Ramos (cell line): ENCODE measurements around the gene SNX11.
"Not testable (repeated sequence)": the region's sequence is repeated elsewhere in the genome, so short reads cannot be mapped to it uniquely, and the experiment has no call there.

Experiments
- in situ Hi-C: fragments of 300-500 bp; cut with MboI; formaldehyde crosslinking; loops from one replicate; pipeline ENCODE4 v1.14.3; 2022; ENCODE audit warnings: low sequenced_read_pairs; ENCODE audit not compliant: unreplicated experiment

The SNX11 gene, protein sequence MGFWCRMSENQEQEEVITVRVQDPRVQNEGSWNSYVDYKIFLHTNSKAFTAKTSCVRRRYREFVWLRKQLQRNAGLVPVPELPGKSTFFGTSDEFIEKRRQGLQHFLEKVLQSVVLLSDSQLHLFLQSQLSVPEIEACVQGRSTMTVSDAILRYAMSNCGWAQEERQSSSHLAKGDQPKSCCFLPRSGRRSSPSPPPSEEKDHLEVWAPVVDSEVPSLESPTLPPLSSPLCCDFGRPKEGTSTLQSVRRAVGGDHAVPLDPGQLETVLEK

DNA sequence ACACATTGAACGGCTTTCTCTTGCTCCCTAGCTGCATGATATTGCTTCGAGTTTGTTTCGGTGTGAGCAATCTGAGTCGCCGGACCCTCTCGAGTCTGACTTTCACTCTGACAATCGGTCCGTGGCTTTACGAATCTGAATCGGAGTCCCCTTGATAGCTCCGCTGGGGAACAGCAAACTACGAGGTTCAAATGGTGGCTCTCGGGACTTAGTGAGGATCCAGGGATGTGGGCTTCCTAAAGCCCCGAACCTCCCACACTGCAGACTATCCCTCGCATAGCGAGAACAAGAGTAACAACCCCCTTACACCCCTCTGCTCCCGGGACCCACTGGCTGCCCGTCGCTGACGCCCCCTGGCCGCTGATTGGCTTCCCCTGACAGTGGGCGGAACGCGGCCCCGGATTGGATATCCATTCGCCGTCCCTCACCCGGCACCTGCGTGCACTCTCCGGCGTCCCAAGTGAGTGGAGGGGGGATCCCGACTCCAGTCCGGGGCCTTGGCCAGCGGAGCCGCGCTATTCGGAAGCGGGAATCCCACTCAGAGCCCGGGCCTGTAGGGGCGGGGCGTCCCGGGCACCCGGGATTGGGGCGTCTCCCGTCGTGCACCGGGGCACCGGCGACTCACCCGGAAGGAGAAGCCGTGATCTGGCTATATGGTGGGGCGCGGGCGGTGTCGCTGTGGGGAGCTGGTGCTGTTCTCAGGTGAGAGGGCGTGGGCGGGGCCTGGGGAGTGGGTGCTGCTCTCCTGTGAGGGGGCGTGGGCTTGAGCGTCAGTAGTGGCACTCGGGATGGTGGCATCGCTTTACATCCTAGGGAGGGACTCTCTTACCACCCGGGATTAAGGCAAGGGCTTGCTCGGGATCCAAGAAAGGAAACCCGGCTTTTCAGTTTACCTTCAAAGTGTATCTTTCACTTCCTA is at the start of gene SNX11:
Gene SNX11, plus strand, starts transcription at position 630 of the 919 bp plus-strand sequence. CDS start 4,278 bp downstream, outside the sequence.
- in situ Hi-C loops, result no loop called here

DNA sequence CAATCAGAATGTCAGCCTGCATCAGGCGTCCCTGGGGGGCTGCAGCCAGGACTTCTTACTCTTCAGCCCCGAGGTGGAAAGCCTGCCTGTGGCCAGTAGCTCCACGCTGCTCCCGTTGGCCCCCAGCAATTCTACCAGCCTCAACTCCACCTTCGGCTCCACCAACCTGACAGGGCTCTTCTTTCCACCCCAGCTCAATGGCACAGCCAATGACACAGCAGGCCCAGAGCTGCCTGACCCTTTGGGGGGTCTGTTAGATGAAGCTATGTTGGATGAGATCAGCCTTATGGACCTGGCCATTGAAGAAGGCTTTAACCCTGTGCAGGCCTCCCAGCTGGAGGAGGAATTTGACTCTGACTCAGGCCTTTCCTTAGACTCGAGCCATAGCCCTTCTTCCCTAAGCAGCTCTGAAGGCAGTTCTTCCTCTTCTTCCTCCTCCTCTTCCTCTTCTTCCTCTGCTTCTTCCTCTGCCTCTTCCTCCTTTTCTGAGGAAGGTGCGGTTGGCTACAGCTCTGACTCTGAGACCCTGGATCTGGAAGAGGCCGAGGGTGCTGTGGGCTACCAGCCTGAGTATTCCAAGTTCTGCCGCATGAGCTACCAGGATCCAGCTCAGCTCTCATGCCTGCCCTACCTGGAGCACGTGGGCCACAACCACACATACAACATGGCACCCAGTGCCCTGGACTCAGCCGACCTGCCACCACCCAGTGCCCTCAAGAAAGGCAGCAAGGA is 49.0 kb upstream of the SNX11 start:
- in situ Hi-C loops, result no loop called here

DNA sequence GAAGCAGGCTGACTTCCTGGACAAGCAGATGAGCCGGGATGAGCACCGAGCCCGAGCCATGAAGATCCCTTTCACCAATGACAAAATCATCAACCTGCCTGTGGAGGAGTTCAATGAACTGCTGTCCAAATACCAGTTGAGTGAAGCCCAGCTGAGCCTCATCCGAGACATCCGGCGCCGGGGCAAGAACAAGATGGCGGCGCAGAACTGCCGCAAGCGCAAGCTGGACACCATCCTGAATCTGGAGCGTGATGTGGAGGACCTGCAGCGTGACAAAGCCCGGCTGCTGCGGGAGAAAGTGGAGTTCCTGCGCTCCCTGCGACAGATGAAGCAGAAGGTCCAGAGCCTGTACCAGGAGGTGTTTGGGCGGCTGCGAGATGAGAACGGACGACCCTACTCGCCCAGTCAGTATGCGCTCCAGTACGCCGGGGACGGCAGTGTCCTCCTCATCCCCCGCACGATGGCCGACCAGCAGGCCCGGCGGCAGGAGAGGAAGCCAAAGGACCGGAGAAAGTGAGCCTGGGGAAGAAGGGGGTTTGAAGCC is 48.4 kb upstream of the SNX11 start:
- in situ Hi-C loops, result no loop called here

GRCh38 chr17:48060249-48060648 is 47.3 kb upstream of the SNX11 start:
- in situ Hi-C loops, result no loop called here

- in situ Hi-C loops, result no loop called here
These were observed 45.3 kb upstream of the SNX11 start for GRCh38 chr17:48062273-48062672.

GRCh38 chr17:48064638-48065037 is 42.9 kb upstream of the SNX11 start:
- in situ Hi-C loops, result no loop called here

GRCh38 chr17:48066192-48066591 is 41.4 kb upstream of the SNX11 start:
- in situ Hi-C loops, result no loop called here

- in situ Hi-C loops, result no loop called here
These were observed 40.9 kb upstream of the SNX11 start for GRCh38 chr17:48066656-48067055.

DNA sequence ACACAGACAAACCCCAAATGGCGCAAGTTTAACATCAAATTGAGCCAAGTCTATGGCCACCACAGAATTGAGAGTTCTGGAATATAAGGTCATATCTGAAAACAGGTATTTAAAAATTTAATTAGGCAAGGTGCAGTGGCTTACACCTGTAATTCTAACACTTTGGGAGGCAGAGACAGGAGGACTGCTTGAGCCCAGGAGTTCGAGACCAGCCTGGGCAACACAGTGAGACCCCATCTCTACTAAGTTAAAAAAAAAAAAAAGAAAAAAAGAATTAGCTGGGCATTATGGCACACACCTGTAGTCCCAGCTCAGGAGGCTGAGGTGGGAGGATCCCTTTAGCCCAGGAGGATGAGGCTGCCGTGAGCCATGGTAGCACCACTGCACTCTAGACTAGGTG is 40.3 kb upstream of the SNX11 start:
- in situ Hi-C loops, result no loop called here

DNA sequence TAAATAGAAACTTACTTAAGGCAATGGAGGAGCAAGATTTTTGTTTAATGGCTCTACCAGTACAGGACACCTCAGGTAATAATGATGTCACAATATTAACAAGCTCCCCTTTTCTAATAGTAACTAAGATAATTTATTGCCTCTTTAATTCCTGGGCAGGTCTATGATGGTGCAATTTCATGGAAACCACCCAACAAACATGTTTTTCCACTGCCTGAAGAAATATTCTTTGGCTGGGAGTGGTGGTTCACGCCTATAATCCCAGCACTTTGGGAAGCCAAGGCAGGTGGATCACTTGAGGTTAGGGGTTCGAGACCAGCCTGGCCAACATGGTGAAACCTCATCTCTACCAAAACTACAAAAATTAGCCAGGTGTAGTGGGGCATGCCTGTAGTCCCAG is 39.8 kb upstream of the SNX11 start:
- in situ Hi-C loops, result not testable (repeated sequence)

GRCh38 chr17:48068491-48068961 is 39.0 kb upstream of the SNX11 start:
- in situ Hi-C loops, result no loop called here

DNA sequence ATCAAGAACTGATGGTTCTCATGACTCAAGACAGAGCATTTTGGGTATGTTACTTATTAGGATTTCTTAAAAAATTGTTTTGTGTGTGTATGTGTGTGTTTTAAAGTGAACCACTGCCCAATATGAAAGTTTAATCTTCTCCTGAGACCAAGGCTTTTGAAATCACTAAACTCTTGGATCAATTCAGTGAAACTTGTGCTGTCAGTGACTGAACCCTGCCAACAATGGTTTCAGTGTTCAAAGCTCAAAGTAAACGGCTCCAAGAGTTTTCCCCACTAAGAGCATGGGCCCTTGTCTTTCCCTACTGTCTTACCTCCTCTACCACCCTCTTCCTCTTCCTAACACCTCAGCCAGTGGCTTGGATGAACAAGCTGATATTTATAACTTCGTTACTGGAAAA is 37.4 kb upstream of the SNX11 start:
- in situ Hi-C loops, result no loop called here

GRCh38 chr17:48071654-48072053 is 35.9 kb upstream of the SNX11 start:
- in situ Hi-C loops, result no loop called here

DNA sequence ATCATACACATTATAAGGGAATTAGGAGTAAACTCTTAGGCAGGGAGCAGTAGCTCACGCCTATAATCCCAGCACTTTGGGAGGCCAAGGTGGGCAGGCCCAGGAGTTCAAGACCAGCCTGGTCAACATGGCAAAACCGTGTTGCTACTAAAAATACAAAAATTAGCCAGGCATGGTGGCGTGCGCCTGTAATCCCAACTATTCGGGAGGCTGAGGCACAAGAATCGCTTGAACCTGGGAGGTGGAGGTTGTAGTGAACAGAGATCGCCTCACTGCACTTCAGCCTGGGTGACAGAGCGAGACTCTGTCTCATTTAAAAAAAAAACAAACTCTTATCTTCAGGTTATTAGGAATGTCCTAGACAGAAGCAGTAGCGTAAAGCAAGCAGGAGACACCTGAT is 34.8 kb upstream of the SNX11 start:
- in situ Hi-C loops, result not testable (repeated sequence)

DNA sequence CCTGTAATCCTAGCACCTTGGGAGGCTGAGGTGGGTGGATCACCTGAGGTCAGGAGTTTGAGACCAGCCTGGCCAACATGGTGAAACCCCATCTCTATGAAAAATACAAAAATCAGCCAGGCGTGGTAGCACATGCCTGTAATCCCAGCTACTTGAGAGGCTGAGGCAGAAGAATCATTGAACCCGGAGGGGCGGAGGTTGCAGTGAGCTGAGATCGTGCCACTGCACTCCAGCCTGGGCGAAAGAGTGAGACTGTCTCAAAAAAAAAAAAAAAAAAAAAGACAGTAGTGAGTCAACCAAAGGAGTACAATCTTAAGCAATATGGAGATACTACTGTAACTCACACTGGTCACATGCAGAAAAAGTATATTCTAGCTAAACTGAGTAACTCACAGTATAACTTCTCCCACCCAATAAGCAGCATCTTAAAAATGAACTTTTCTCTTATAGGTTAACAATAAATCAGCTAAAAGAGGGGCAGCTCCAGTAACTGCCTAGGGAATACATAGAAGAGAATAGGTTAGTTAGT is 33.9 kb upstream of the SNX11 start:
- in situ Hi-C loops, result not testable (repeated sequence)

GRCh38 chr17:48074322-48075081 is 33.1 kb upstream of the SNX11 start:
- in situ Hi-C loops, result no loop called here

DNA sequence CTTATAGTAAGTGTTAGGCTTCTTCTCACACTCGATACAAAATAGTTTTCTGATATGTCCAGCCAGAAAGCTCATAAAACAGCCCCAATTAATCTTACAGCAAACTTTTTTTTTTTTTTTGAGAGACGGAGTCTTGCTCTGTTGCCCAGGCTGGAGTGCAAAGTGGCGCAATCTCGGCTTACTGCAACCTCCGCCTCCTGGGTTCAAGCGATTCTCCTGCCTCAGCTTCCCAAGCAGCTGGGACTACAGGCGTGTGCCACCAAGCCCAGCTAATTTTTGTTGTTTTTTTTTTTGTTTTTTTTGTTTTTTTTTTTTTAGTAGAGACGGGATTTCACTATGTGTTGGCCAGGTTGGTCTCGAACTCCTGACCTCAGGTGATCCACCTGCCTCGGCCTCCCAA is 30.4 kb upstream of the SNX11 start:
- in situ Hi-C loops, result not testable (repeated sequence)

DNA sequence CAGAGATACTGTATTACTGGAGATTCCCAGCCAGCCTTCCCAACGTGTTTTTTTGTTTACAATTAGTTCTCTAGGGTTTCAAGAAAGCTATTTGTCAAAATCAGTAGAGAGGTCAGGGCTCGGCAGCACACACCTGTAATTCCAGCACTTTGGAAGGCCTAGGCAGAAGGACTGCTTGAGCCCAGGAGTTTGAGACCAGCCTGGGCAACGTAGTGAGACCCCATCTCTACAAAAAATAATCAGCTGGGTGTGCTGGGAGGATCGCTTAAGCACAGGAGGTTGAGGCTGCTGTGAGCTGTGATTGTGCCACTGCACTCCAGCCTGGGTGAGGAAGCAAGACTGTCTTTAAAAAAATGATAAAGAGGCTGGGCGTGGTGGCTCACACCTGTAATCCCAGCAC is 25.7 kb upstream of the SNX11 start:
- in situ Hi-C loops, result no loop called here

- in situ Hi-C loops, result no loop called here
These were observed 22.6 kb upstream of the SNX11 start for GRCh38 chr17:48084932-48085331.
